Activated naive CD8-positive, alpha-beta T cell treated with anti-CD3 and anti-CD28 coated beads, Interleukin-2, amount 50 U/mL, for 24 hours (primary cell): ENCODE results near the gene PKP4.

Source experiments
- ATAC-seq: fragments of 150-1000 bp; cut with Tn5 transposase; one replicate; pipeline ENCODE4 v1.10.0; 2021
- DNase-seq: peaks from one replicate; pipeline ENCODE4 v3.0.0; 2021
- H3K27ac Mint-ChIP-seq: one replicate; pipeline ENCODE4 v1.8.0; 2021; ENCODE audit warnings: mild to moderate bottlenecking, mixed read lengths
- H3K27me3 Mint-ChIP-seq: one replicate; pipeline ENCODE4 v1.8.0; 2021; ENCODE audit warnings: mixed read lengths
- H3K36me3 Mint-ChIP-seq: one replicate; pipeline ENCODE4 v1.8.0; 2021; ENCODE audit warnings: low read depth, mixed read lengths
- H3K4me1 Mint-ChIP-seq: one replicate; pipeline ENCODE4 v1.8.0; 2021; ENCODE audit warnings: mixed read lengths
- H3K4me3 Mint-ChIP-seq: one replicate; pipeline ENCODE4 v1.8.0; 2021; ENCODE audit warnings: mild to moderate bottlenecking, moderate library complexity, mixed read lengths
- H3K9me3 Mint-ChIP-seq: one replicate; pipeline ENCODE4 v1.8.0; 2021; ENCODE audit warnings: mixed read lengths

PKP4 gene

GRCh38 chr2:158599609-158600008 is 142.9 kb downstream of the PKP4 start:
- Mint-ChIP-seq H3K9me3 (no peaks in the 10 kb centered on the region), H3K36me3 (no peaks in the 10 kb centered on the region), H3K27me3 (no peaks in the 10 kb centered on the region), H3K27ac (no peak overlapping the region), H3K4me1 (no peaks in the 10 kb centered on the region), H3K4me3 (no peak overlapping the region)
- ATAC-seq (no peak), DNase-seq (no peak)

GRCh38 chr2:158600155-158600802 is 143.5 kb downstream of the PKP4 start:
- ATAC-seq, result no peak

GRCh38 chr2:158602027-158602426 is 145.3 kb downstream of the PKP4 start:
- no peak for DNase-seq
- ATAC-seq, result no peak
- H3K9me3 Mint-ChIP-seq, result no peaks in the 10 kb centered on the region
- H3K4me1 Mint-ChIP-seq, result no peaks in the 10 kb centered on the region
- no peak overlapping the region for H3K27ac Mint-ChIP-seq
- H3K27me3 Mint-ChIP-seq, result no peaks in the 10 kb centered on the region
- H3K4me3 Mint-ChIP-seq, result no peak overlapping the region
- no peaks in the 10 kb centered on the region for H3K36me3 Mint-ChIP-seq

More at GRCh38 chr2:158600155-158600802, 143.5 kb downstream of the PKP4 start:
- H3K4me3 Mint-ChIP-seq, result no peak overlapping the region
- no peak overlapping the region for H3K27ac Mint-ChIP-seq
- no peaks in the 10 kb centered on the region for H3K27me3 Mint-ChIP-seq
- no peaks in the 10 kb centered on the region for H3K4me1 Mint-ChIP-seq
- DNase-seq, result no peak
- H3K36me3 Mint-ChIP-seq, result no peaks in the 10 kb centered on the region
- H3K9me3 Mint-ChIP-seq, result no peaks in the 10 kb centered on the region

- DNase-seq (no peak), ATAC-seq (no peak)
- Mint-ChIP-seq H3K9me3 (no peaks in the 10 kb centered on the region), H3K4me3 (no peak overlapping the region), H3K27me3 (no peaks in the 10 kb centered on the region), H3K36me3 (no peaks in the 10 kb centered on the region), H3K27ac (no peak overlapping the region), H3K4me1 (no peaks in the 10 kb centered on the region)
Observed at GRCh38 chr2:158603205-158603604, 146.5 kb downstream of the PKP4 start.

GRCh38 chr2:158603986-158604385 is 147.2 kb downstream of the PKP4 start:
- ATAC-seq, result no peak
- DNase-seq, result no peak
- H3K27me3 Mint-ChIP-seq, result no peaks in the 10 kb centered on the region
- no peaks in the 10 kb centered on the region for H3K4me1 Mint-ChIP-seq
- no peak overlapping the region for H3K27ac Mint-ChIP-seq
- H3K4me3 Mint-ChIP-seq, result no peak overlapping the region
- no peaks in the 10 kb centered on the region for H3K36me3 Mint-ChIP-seq
- H3K9me3 Mint-ChIP-seq, result no peaks in the 10 kb centered on the region

GRCh38 chr2:158610059-158610458 is 153.3 kb downstream of the PKP4 start:
- Mint-ChIP-seq H3K4me1 (no peaks in the 10 kb centered on the region), H3K27ac (no peak overlapping the region), H3K36me3 (no peaks in the 10 kb centered on the region), H3K4me3 (no peak overlapping the region), H3K27me3 (no peaks in the 10 kb centered on the region), H3K9me3 (no peaks in the 10 kb centered on the region)
- ATAC-seq (no peak), DNase-seq (no peak)

GRCh38 chr2:158616480-158617000 is 159.8 kb downstream of the PKP4 start:
- peaks cover 4% of the 10 kb centered on the region for H3K36me3 Mint-ChIP-seq
- no peak for ATAC-seq
- H3K27ac Mint-ChIP-seq, result no peak overlapping the region
- no peak overlapping the region for H3K4me3 Mint-ChIP-seq
- no peaks in the 10 kb centered on the region for H3K27me3 Mint-ChIP-seq
- DNase-seq, result no peak
- no peaks in the 10 kb centered on the region for H3K4me1 Mint-ChIP-seq
- H3K9me3 Mint-ChIP-seq, result no peaks in the 10 kb centered on the region

GRCh38 chr2:158618891-158619490 is 162.2 kb downstream of the PKP4 start:
- no peak overlapping the region for H3K4me3 Mint-ChIP-seq
- no peaks in the 10 kb centered on the region for H3K4me1 Mint-ChIP-seq
- no peak for DNase-seq
- H3K27me3 Mint-ChIP-seq, result no peaks in the 10 kb centered on the region
- no peak overlapping the region for H3K27ac Mint-ChIP-seq
- peaks cover 6% of the 10 kb centered on the region for H3K36me3 Mint-ChIP-seq
- no peak for ATAC-seq
- H3K9me3 Mint-ChIP-seq, result no peaks in the 10 kb centered on the region

- H3K36me3 Mint-ChIP-seq, result peaks cover 7% of the 10 kb centered on the region
- H3K27ac Mint-ChIP-seq, result no peak overlapping the region
- H3K4me3 Mint-ChIP-seq, result no peak overlapping the region
- H3K9me3 Mint-ChIP-seq, result no peaks in the 10 kb centered on the region
- no peak for DNase-seq
- no peak for ATAC-seq
- H3K4me1 Mint-ChIP-seq, result no peaks in the 10 kb centered on the region
- no peaks in the 10 kb centered on the region for H3K27me3 Mint-ChIP-seq
Observed at GRCh38 chr2:158619496-158619895, 162.7 kb downstream of the PKP4 start.

GRCh38 chr2:158620656-158621055 is 163.9 kb downstream of the PKP4 start:
- DNase-seq (no peak), ATAC-seq (no peak)
- Mint-ChIP-seq H3K36me3 (peaks cover 15% of the 10 kb centered on the region), H3K9me3 (no peaks in the 10 kb centered on the region), H3K27me3 (no peaks in the 10 kb centered on the region), H3K4me1 (no peaks in the 10 kb centered on the region), H3K27ac (no peak overlapping the region), H3K4me3 (no peak overlapping the region)

GRCh38 chr2:158624071-158624667 is 167.4 kb downstream of the PKP4 start:
- no peaks in the 10 kb centered on the region for H3K27me3 Mint-ChIP-seq
- no peak for DNase-seq
- no peaks in the 10 kb centered on the region for H3K4me1 Mint-ChIP-seq
- H3K9me3 Mint-ChIP-seq, result no peaks in the 10 kb centered on the region
- no peak for ATAC-seq
- peaks cover 13% of the 10 kb centered on the region for H3K36me3 Mint-ChIP-seq
- H3K4me3 Mint-ChIP-seq, result no peak overlapping the region
- no peak overlapping the region for H3K27ac Mint-ChIP-seq

- DNase-seq, result no peak
Observed at GRCh38 chr2:158624961-158625360, 168.2 kb downstream of the PKP4 start.

GRCh38 chr2:158629116-158629515 is 172.4 kb downstream of the PKP4 start:
- H3K36me3 Mint-ChIP-seq, result peaks cover 30% of the 10 kb centered on the region
- H3K4me3 Mint-ChIP-seq, result no peak overlapping the region
- no peaks in the 10 kb centered on the region for H3K27me3 Mint-ChIP-seq
- no peak for ATAC-seq
- no peak for DNase-seq
- no peaks in the 10 kb centered on the region for H3K9me3 Mint-ChIP-seq
- H3K4me1 Mint-ChIP-seq, result no peaks in the 10 kb centered on the region
- H3K27ac Mint-ChIP-seq, result no peak overlapping the region

More at GRCh38 chr2:158624961-158625360, 168.2 kb downstream of the PKP4 start:
- no peak for ATAC-seq
- no peaks in the 10 kb centered on the region for H3K27me3 Mint-ChIP-seq
- H3K27ac Mint-ChIP-seq, result no peak overlapping the region
- no peaks in the 10 kb centered on the region for H3K4me1 Mint-ChIP-seq
- peaks cover 17% of the 10 kb centered on the region for H3K36me3 Mint-ChIP-seq
- H3K9me3 Mint-ChIP-seq, result no peaks in the 10 kb centered on the region
- H3K4me3 Mint-ChIP-seq, result no peak overlapping the region

- no peaks in the 10 kb centered on the region for H3K4me1 Mint-ChIP-seq
- ATAC-seq (no peak), DNase-seq (no peak)
- no peaks in the 10 kb centered on the region for H3K27me3 Mint-ChIP-seq
- peaks cover 30% of the 10 kb centered on the region for H3K36me3 Mint-ChIP-seq
- no peak overlapping the region for H3K4me3 Mint-ChIP-seq
- H3K27ac Mint-ChIP-seq, result no peak overlapping the region
- H3K9me3 Mint-ChIP-seq, result no peaks in the 10 kb centered on the region
Observed at GRCh38 chr2:158633261-158633660, 176.5 kb downstream of the PKP4 start.

- Mint-ChIP-seq H3K4me3 (no peak overlapping the region), H3K27ac (no peak overlapping the region), H3K27me3 (no peaks in the 10 kb centered on the region), H3K36me3 (peaks cover 33% of the 10 kb centered on the region), H3K9me3 (no peaks in the 10 kb centered on the region), H3K4me1 (no peaks in the 10 kb centered on the region)
- DNase-seq (no peak), ATAC-seq (no peak)
Observed at GRCh38 chr2:158634627-158635026, 177.9 kb downstream of the PKP4 start.
